Glomerular endothelial cell (primary cell): Measurements from ENCODE around the gene CSF2. TPM values are rescaled to one million over a fixed set of nuclear protein-coding genes. Genes with fewer than 3 reads are reported as not detected.

Experiments used
- DNase-seq: peaks from one replicate; pipeline ENCODE4 v3.0.0-alpha.2; 2011; ENCODE audit warnings: low read depth, low spot score; ENCODE audit errors: extremely low read depth
- total RNA-seq: library from RNA; depleted of rRNA; stranded (reverse); fragments of >200 nt; gene quantifications from 2 replicates; pipeline ENCODE4 v1.2.3, GENCODE V29; 2015

CSF2 gene
- total RNA-seq, 1 donor from 2014 or later, result 31.6 TPM

DNA sequence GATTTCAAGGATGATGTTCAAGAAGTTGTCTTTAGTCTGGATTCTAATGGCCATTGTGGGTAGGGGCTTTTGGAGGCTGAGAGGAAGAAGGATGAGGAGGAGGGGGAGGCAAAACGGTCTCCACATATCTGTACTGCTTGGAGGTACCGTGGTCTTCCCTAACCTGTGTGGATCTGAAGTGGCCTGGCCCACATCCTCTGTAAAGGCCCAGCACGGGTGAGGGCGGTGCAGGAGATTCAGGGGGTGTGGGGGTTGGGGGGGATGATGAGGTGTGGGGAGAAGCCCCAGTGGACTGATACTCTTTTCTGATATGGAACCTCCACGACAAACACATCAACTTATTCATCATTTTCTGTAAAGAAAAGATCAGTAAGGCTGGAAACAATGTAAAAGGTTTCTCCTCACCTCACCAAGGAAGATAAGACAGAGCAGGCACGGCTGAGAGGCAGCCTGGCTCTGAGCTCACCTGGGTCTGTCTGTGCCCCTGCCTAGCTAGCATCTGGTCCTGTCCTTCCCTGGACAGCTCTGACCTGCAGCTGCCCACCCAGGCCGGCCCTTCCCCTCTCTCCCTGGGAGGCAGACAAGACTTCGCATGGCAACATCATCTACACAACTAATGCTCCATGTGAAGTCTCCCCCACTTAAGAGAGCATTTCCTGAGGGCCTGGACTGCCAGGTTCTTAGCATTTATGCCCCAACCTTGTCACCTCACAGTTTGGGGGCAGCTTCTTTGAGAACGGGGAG lies 18.7 kb upstream of the CSF2 start:
- DNase-seq, result no peak

DNA sequence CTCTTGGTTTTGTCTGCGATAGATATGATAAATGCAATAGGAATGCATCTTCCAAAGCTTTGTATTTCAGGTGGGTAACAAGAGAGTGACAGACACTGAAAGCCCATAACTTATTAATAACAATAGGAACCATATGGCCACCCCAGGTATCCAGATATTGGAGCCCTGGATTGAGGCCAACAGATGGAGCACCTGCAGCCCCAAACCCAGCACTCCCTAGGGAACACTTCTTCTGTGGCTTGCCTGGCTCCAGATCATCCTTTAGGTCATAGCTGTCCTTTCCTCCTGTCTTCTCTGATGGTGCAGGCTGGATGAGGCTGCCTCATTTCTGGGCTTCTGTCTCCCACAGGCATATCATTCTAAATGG lies 18.2 kb upstream of the CSF2 start:
- DNase-seq, result no peak

- no peak for DNase-seq
These were observed 17.6 kb upstream of the CSF2 start for GRCh38 chr5:132055808-132056609.

- DNase-seq, result no peak
These were observed 16.7 kb upstream of the CSF2 start for GRCh38 chr5:132056610-132057497.

DNA sequence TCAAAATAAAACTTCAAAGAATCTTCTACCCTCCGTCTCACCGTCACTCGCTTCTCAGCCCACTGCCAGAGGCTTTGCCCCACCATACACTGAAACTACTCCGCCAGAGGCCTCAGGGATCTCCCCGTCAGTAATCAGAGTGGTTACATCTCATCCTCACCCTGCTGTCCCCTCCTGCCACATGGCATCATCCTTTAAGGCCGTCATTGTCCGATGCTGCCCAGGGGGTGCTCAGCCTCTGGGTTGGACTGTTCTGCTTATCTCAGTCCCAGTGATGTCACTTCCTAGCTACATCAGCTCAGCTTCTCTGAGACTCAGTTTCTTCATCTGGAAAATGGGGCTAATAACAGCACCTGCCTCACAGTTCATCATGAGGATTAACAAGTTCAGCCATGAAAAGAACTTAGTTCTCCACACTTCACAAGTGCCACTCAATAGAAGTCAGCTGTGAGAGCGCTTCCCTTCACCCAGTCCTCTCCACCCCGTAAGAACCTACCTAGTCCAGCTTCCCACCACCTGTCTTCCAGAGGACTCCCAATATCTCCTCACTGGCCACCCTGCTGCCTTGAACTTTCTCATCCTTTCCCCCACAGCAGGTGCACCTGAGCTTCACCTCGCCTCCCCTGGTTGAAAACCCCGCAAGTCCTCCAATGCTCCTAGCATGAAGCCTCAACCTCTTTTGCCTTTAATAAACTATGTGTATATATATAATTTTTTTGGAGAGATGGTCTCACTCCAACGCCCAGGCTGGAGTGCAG lies 15.9 kb upstream of the CSF2 start:
- no peak for DNase-seq

DNA sequence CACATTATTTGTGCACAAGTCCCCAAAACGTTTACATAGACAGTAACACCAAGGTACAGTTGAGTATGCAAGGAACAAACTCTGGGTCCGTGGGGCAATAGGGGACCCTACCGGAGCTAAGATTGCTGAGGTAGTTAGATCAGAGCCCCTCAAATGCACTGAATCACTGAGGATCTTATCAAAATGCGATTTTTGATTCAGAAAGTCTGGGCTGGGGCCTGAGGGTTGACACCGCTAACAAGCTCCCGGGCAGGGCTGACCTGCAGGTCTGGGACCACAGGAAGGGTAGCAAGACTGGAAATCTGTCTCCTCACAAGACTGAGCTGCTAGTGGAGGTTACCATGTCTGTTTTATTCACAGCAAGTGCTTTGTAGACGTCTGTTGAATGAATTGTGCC lies 14.9 kb upstream of the CSF2 start:
- no peak for DNase-seq

DNA sequence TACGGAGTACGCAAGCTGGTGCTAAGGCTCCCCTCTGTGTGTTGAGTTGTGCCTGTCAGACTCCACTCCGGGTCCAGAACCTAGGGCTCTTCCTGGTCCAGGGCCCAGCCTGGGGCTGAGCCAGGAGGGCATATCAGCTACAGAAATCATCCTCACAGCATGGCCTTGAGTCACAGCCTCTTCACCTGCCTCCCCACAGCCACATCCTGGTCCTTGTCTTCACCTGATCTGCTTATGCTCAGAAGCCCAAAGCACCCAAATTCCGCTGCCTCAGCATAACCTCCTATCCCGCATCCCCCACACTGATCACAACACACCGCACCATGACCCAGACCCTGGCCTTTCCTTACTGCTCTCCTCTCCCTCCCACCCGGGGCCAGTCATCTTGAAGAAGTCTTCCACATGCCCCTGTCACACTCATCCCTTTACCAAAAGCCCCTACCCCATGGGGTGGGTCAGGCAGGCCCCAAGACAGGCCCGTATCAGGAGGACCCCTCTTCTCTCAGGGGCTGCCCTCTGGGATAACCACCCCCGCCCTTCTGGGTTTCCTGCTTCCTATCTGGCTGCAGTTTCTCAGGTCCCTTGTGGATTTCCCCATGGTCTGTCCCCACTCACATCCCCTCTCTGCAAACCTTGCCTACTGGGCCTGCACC lies 14.4 kb upstream of the CSF2 start:
- DNase-seq, result no peak

DNA sequence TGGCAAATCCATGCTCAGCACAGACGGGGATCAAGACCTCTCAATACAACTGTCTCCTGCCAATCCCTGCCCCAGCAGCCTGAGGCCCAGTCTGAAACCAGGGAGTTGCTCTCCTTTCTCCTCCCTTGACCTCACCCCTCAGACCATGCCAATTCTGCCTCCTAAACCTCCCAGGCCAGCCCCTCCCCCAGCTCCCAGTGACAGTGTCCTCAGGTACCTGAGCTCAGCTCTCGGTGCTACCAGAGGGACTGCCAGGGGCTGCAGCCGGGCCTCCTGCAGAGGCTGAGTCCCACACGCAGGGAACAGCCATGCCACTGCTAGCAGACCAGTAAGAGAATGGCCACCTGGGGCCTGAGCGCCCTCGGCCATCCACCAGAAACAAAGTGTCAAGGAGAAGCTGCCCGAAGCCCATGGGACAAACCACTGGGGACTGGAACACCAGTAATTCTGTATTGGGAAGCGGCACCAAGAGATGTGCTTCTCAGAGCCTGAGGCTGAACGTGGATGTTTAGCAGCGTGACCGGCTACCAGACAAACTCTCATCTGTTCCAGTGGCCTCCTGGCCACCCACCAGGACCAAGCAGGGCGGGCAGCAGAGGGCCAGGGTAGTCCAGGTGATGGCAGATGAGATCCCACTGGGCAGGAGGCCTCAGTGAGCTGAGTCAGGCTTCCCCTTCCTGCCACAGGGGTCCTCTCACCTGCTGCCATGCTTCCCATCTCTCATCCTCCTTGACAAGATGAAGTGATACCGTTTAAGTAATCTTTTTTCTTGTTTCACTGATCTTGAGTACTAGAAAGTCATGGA lies 13.7 kb upstream of the CSF2 start:
- DNase-seq, result no peak

DNA sequence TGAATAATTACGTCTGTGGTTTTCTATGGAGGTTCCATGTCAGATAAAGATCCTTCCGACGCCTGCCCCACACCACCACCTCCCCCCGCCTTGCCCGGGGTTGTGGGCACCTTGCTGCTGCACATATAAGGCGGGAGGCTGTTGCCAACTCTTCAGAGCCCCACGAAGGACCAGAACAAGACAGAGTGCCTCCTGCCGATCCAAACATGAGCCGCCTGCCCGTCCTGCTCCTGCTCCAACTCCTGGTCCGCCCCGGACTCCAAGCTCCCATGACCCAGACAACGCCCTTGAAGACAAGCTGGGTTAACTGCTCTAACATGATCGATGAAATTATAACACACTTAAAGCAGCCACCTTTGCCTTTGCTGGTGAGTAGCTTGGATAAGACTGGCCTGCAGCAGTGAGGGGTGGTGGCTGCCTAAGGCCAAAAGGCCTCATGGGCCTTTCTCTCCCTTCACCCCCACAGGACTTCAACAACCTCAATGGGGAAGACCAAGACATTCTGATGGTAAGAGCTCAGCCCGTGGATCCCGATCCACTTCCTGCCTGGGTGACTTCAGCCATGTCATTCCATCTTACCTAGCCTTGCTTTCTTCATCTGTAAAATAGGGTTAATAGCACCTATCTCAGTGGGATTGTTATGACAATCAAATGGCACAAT lies 13.0 kb upstream of the CSF2 start, which contains the start of gene IL3:
TSS of gene IL3 (plus strand) at position 155 of the 661 bp plus-strand sequence. CDS start at position 207, 52 bp downstream.
- DNase-seq, result no peak

- DNase-seq, result no peak
These were observed 10.3 kb upstream of the CSF2 start for GRCh38 chr5:132063090-132063911.

DNA sequence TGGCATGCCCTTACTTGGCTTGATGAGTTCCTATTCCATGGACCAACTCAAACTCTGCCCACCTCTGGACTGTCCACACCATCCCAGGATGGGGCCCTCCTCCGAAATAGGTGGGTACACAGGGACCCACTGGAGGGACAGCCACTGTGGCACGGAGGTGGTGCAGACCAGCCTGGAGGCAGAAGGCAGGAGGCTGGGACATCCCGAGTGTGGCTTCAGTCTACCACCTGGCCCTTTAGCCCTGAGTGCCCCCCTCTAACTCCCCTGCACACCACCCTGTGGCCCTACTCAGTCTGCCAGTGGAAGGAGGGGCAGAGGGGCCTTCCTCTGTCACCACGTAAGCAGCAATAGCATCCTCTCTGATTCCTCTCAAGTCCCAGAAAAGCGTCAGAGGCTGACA lies 9.4 kb upstream of the CSF2 start:
- DNase-seq, result no peak

- DNase-seq, result peak; percentile 48
These were observed 8.8 kb upstream of the CSF2 start for GRCh38 chr5:132064738-132065331.

- peak; percentile 51 for DNase-seq
These were observed 8.1 kb upstream of the CSF2 start for GRCh38 chr5:132065351-132065937.

- DNase-seq, result no peak
These were observed 7.5 kb upstream of the CSF2 start for GRCh38 chr5:132065951-132066701.

- no peak for DNase-seq
These were observed 6.7 kb upstream of the CSF2 start for GRCh38 chr5:132066871-132067270.

GRCh38 chr5:132067451-132067850 lies 6.1 kb upstream of the CSF2 start:
- no peak for DNase-seq
